HG02798 (cell line): Measurements from ENCODE around the gene SP7.
"Not testable (repeated sequence)": the region's sequence is repeated elsewhere in the genome, so short reads cannot be mapped to it uniquely, and the experiment has no call there.

Experiments
- ATAC-seq: cut with Tn5 transposase; IDR thresholded peaks from one replicate; pipeline ENCODE4 v1.9.1; 2021; ENCODE audit warnings: mild to moderate bottlenecking; ENCODE audit not compliant: unreplicated experiment, poor library complexity

The SP7 gene

GRCh38 chr12:53347905-53348304 is 11.8 kb upstream of the SP7 start:
- ATAC-seq: no peak

GRCh38 chr12:53346491-53346890 is 10.3 kb upstream of the SP7 start:
- ATAC-seq: no peak

- ATAC-seq: no peak
Observed at GRCh38 chr12:53345486-53346188, 9.5 kb upstream of the SP7 start.

DNA sequence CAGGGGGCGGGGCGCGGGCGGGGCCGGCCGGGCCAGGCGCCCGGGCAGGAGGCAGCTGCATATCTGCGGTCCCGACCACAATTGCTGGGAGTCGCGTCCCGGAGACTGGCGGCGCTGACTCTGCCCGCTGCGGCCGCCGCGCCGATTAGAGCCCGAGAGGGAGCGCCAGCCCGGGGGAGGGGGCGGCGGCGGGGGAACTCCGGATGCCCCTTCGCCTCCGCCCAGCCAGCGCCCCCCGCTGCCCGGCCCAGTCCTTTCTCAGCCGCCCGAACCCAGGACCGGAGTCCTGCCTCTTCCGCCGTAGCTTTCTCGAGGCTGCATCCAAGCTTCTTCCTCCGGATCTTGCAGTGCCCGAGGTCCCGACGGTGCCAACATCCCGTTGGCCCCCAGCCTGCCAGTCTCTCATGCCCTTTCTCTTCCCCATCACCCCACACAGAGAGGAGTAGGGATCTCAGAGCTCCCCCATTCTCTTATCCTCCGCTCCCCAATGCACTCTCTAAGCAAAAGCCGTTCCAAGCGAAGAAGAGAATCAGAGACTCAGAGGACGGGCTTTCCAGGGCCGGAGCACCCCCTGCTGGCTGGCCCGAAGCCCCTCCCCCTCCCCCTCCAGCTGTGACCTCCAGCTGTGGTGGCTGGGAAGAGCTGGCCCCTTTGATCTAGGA is 8.8 kb upstream of the SP7 start:
- ATAC-seq: peak; percentile 60

GRCh38 chr12:53344487-53344823 is 8.3 kb upstream of the SP7 start:
- no peak for ATAC-seq

DNA sequence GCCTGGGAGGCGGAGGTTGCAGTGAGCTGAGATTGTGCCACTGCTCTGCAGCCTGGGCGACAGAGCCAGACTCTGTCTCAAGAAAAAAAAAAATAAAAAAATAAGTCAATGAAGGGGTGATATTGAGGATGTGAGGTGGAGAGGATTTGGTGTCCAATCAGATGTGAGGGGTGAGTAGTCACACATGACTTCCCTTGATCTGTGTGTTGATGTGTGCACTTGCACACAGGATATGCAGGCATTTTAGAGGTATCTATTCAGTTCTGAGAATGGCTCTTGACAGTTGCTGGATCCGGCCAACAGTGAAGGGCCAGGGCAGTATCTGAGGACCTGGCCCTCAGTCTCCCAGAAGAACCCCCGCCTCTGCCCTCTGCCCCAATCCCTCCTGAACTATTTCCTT is 7.8 kb upstream of the SP7 start:
- ATAC-seq: no peak

- ATAC-seq: no peak
Observed at GRCh38 chr12:53343449-53343848, 7.3 kb upstream of the SP7 start.

DNA sequence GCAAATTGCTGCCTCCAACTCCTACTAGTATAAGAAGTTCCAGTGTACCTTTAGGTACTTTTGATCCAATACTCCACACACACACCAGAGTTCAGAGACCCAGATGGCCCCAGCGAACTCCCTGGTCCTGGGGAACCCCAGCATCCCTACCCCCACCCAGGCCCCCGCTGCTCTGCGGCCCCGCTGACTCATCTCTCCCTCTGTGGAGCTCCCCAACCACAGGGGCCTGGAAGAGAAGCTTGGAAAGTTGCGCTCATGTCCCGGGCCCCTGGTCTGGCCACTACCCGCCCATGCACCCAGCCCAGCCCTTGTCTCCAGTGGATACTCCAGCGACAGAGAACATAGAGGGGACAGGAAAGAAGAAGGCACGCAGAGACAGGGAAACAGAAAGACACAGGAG is 4.2 kb upstream of the SP7 start:
- ATAC-seq: no peak

GRCh38 chr12:53338916-53339315 is 2.8 kb upstream of the SP7 start:
- no peak for ATAC-seq

DNA sequence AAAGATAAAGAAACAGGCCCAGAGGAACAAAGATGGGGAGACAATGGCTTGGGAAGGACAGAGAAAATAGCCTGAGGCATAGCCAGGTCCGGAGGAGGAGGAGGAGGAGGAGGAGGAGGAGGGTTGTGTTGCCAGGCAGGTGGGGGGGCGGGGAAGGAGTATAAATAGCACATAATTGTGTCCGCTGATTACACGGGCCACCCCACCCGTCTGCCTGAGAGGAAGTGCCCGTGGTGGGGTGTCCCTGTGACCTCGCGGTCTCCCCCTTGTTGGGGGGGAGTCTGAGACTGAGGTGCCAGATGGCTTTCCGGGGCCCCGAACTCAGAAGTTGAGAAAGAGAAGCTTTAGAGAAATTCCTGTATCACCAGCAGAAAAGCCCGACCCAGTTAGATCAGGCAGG is 1.9 kb upstream of the SP7 start:
- no peak for ATAC-seq

- ATAC-seq: no peak
Observed at GRCh38 chr12:53334822-53335221, 1.3 kb downstream of the SP7 start.

GRCh38 chr12:53333845-53334244 is 2.3 kb downstream of the SP7 start:
- ATAC-seq: no peak

- no peak for ATAC-seq
Observed at GRCh38 chr12:53333289-53333688, 2.9 kb downstream of the SP7 start.

- ATAC-seq: no peak
Observed at GRCh38 chr12:53332744-53333143, 3.4 kb downstream of the SP7 start.

DNA sequence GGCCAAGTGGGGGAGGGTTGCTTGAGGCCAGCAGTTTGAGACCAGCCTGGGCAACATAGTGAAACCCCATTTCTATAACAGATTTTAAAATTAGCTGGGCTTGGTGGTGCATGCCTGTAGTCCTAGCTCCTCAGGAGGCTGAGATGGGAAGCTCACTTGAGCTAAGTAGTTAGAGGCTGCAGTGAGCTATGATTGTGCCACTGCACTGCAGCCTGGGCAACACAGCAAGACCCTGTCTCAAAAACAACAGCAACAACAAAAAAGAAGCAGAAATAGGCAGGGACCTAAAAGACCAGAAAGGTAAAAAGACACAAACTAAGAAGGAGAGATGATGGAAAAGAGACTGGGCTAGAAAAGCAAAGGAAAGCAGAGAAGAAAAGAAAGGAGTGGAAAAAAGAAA is 3.8 kb downstream of the SP7 start:
- not testable (repeated sequence) for ATAC-seq

GRCh38 chr12:53330671-53331070 is 5.5 kb downstream of the SP7 start:
- no peak for ATAC-seq

- ATAC-seq: no peak
Observed at GRCh38 chr12:53328043-53328435, 8.1 kb downstream of the SP7 start.

DNA sequence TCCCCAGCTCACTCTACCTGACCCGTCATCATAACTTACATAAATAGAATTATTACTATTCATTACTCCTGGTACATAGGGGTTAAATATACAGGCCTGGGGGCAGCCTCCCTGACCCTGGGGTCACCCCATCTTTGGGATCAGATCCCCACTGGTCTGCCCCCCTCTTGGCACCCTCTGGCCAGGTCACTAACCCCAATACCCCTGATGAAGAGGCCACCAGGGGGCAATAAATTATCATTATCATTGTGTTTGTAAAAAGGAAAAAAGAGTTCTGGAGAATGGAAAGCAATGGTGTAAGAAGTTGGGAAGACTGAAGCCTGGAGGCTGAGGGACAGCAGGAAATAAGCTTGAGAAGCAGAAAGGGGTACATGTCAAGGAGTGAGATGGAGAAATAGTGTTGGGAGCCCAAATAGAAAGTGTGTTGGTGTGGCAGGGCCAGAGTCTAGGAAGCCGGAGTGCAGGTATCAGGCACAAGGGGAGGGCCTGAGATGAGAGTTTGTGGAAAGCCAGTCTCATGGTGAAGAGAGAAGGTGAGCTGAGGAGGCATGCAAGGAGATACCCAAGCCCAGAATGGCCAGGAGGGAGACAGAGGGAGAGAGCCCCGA is 8.6 kb downstream of the SP7 start:
- no peak for ATAC-seq

DNA sequence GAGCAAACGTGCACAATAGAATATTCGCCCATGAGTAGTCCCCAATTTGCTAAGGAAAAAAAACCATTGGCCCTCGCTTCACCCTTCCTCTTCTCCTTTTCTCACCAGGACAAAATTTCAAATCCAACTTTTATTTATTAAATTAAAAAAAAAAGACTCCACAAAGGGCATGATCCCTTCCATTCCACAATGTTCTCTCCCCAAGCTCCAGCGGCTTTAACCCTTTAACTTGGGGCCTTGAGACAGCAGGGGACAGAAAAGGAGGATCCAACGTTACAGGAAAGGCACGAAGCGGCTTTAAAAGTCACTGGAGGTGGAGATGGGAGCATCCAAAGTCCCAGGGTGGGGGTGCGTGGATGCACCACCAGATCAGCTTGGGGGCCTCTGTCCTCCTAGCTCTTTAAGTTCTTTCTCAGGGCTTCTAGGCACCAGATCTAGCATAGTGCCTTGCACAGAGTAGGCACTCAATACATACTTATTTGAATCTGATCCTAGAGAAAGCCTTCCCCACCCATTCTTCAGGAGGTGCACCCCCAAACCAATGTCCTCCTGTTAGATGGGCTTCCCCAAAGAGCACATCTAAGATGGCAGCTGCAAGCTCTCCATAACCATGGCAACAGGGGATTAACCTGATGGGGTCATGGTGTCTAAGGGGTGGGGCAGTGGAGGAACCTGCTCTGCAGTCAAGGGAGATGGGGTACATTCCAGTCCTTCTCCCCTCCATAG is 9.5 kb downstream of the SP7 start:
- no peak for ATAC-seq

- ATAC-seq: no peak
Observed at GRCh38 chr12:53325511-53326061, 10.6 kb downstream of the SP7 start.
